H1 (cell line): ENCODE results near the gene OR2L2. TPM values are rescaled to one million over a fixed set of nuclear protein-coding genes. Genes with fewer than 3 reads are reported as not detected.

Experiments used
- CTCF ChIA-PET: fragments of 300-600 bp; sonication (Branson Sonifier 250); formaldehyde crosslinking; loops from one replicate; lab custom pipeline; 2021; ENCODE audit not compliant: partially characterized antibody; lab: Charles Lee
- POLR2A ChIA-PET: fragments of 300-600 bp; sonication (Branson Sonifier 250); formaldehyde crosslinking; loops from one replicate; lab custom pipeline; 2021; ENCODE audit warnings: inconsistent platforms; ENCODE audit not compliant: partially characterized antibody; lab: Charles Lee
- DNase-seq, 2 experiments: peaks; one replicate each; pipeline versions ENCODE4 v3.0.0 to v3.0.0-alpha.2; 2010 to 2022; ENCODE audit warnings: low spot score in 2 of 2, low read depth in 1 of 2, mixed read lengths in 1 of 2
- FAIRE-seq: peaks from 2 replicates; lab custom pipeline; 2011; peaks lifted over from hg19 to GRCh38; lab: Jason Lieb, UNC
- H2AFZ ChIP-seq: 2 replicates; pipeline ENCODE4 v1.8.1; 2012; ENCODE audit warnings: low read length, inconsistent platforms
- H2AK5ac ChIP-seq: 2 replicates; pipeline ENCODE4 v1.6.1; 2013; ENCODE audit warnings: low read depth, low read length
- H2BK120ac ChIP-seq: replicated peaks from 2 replicates; pipeline ENCODE3; 2013; ENCODE audit warnings: low read depth, low read length, inconsistent platforms
- H2BK12ac ChIP-seq: 2 replicates; pipeline ENCODE4 v1.6.1; 2013; ENCODE audit warnings: low read depth, low read length
- H2BK15ac ChIP-seq: 2 replicates; pipeline ENCODE4 v1.6.1; 2013; ENCODE audit warnings: low read length
- H2BK20ac ChIP-seq: 2 replicates; pipeline ENCODE4 v1.6.1; 2013; ENCODE audit warnings: low read length
- H2BK5ac ChIP-seq: 2 replicates; pipeline ENCODE4 v1.6.1; 2013; ENCODE audit warnings: low read depth, low read length
- H3K14ac ChIP-seq: 2 replicates; pipeline ENCODE4 v1.6.1; 2013; ENCODE audit warnings: inconsistent platforms; ENCODE audit not compliant: insufficient read length
- H3K18ac ChIP-seq: 2 replicates; pipeline ENCODE4 v1.6.1; 2013; ENCODE audit warnings: low read length; ENCODE audit errors: extremely low read depth
- H3K23ac ChIP-seq: 2 replicates; pipeline ENCODE4 v1.6.1; 2013; ENCODE audit warnings: inconsistent platforms; ENCODE audit not compliant: insufficient read length
- H3K23me2 ChIP-seq: 2 replicates; pipeline ENCODE4 v1.6.1; 2013; ENCODE audit warnings: low read depth, low read length
- H3K27ac ChIP-seq: 2 replicates; pipeline ENCODE4 v1.6.1; 2011; ENCODE audit warnings: low read depth, low read length, inconsistent platforms
- H3K27me3 ChIP-seq, 4 experiments: replicated peaks in 1 of 4; 1 replicate in 1 of 4; 2 replicates in 3 of 4; pipeline versions ENCODE4 v1.6.1 to v1.8.1; 2011 to 2013; ENCODE audit warnings: low read length in 3 of 4, mild to moderate bottlenecking in 3 of 4, inconsistent platforms in 2 of 4, mixed read lengths in 2 of 4, moderate library complexity in 1 of 4; ENCODE audit not compliant: control insufficient read depth in 3 of 4, insufficient read depth in 3 of 4; ENCODE audit errors: extremely low read depth in 1 of 4
- H3K36me3 ChIP-seq, 4 experiments: 2 replicates each; pipeline versions ENCODE4 v1.6.1 to v1.8.1; 2011 to 2013; ENCODE audit warnings: mild to moderate bottlenecking in 4 of 4, low read length in 3 of 4, moderate library complexity in 2 of 4, control low read depth in 1 of 4, inconsistent platforms in 1 of 4; ENCODE audit not compliant: insufficient read depth in 4 of 4, control insufficient read depth in 2 of 4
- H3K4ac ChIP-seq: replicated peaks from 2 replicates; pipeline ENCODE3; 2013; ENCODE audit warnings: low read length, low read depth, mixed read lengths, inconsistent platforms; ENCODE audit not compliant: insufficient read length
- H3K4me1 ChIP-seq, 4 experiments: replicated peaks in 1 of 4; 1 replicate in 1 of 4; 2 replicates in 3 of 4; pipeline versions ENCODE4 v1.6.1 to v1.8.1; 2011 to 2013; ENCODE audit warnings: low read length in 3 of 4, inconsistent platforms in 2 of 4, mixed read lengths in 1 of 4; ENCODE audit not compliant: insufficient read depth in 4 of 4, control insufficient read depth in 3 of 4
- H3K4me2 ChIP-seq, 2 experiments: 2 replicates each; pipeline versions ENCODE4 v1.6.1 to v1.8.1; 2011 to 2013; ENCODE audit warnings: low read depth in 2 of 2, low read length in 2 of 2, control low read depth in 1 of 2, inconsistent platforms in 1 of 2, mild to moderate bottlenecking in 1 of 2; ENCODE audit not compliant: insufficient read depth in 1 of 2
- H3K4me3 ChIP-seq, 4 experiments: fragments of 200-600, 300-600 bp in 1 of 4; sonication (generic), shearing (Covaris generic), sonication (Bioruptor Twin) in 1 of 4; 2 replicates each; pipeline versions ENCODE4 v1.5.1 to v1.8.1; 2011 to 2016; ENCODE audit warnings: low read length in 4 of 4, low read depth in 3 of 4, control low read depth in 2 of 4, inconsistent platforms in 2 of 4, mild to moderate bottlenecking in 2 of 4, mixed read lengths in 1 of 4, moderate library complexity in 1 of 4; ENCODE audit not compliant: insufficient read depth in 2 of 4; ENCODE audit errors: extremely low read depth in 1 of 4
- H3K56ac ChIP-seq: replicated peaks from 2 replicates; pipeline ENCODE3; 2013; ENCODE audit warnings: low read depth, mild to moderate bottlenecking, mixed read lengths, low read length, inconsistent platforms; ENCODE audit not compliant: insufficient read length
- H3K79me1 ChIP-seq: 2 replicates; pipeline ENCODE4 v1.6.1; 2013; ENCODE audit warnings: low read depth, low read length, control low read depth
- H3K79me2 ChIP-seq, 2 experiments: 2 replicates each; pipeline versions ENCODE4 v1.6.1 to v1.8.1; 2012 to 2013; ENCODE audit warnings: low read length in 2 of 2, mild to moderate bottlenecking in 2 of 2, inconsistent platforms in 1 of 2; ENCODE audit not compliant: insufficient read depth in 2 of 2, control insufficient read depth in 1 of 2
- H3K9ac ChIP-seq, 4 experiments: replicated peaks in 1 of 4; 1 replicate in 1 of 4; 2 replicates in 3 of 4; pipeline versions ENCODE4 v1.6.1 to v1.8.1; 2011 to 2013; ENCODE audit warnings: low read depth in 3 of 4, low read length in 3 of 4, control low read depth in 2 of 4, mild to moderate bottlenecking in 2 of 4, moderate library complexity in 2 of 4, inconsistent platforms in 1 of 4; ENCODE audit errors: extremely low read depth in 1 of 4
- H3K9me3 ChIP-seq, 2 experiments: 2 replicates each; pipeline versions ENCODE4 v1.6.1 to v1.8.1; 2012 to 2013; ENCODE audit warnings: mild to moderate bottlenecking in 2 of 2, moderate library complexity in 2 of 2, control low read depth in 1 of 2, inconsistent platforms in 1 of 2, low read depth in 1 of 2, low read length in 1 of 2, mixed read lengths in 1 of 2; ENCODE audit not compliant: insufficient read depth in 2 of 2
- H4K20me1 ChIP-seq, 2 experiments: replicated peaks in 1 of 2; 2 replicates each; pipeline versions ENCODE3 to v1.8.1; 2011 to 2013; ENCODE audit warnings: inconsistent platforms in 2 of 2, low read length in 2 of 2, mild to moderate bottlenecking in 1 of 2; ENCODE audit not compliant: insufficient read depth in 2 of 2, control insufficient read depth in 1 of 2
- H4K5ac ChIP-seq: 2 replicates; pipeline ENCODE4 v1.6.1; 2013; ENCODE audit warnings: low read length, low read depth, mixed read lengths, inconsistent platforms; ENCODE audit not compliant: insufficient read length
- H4K8ac ChIP-seq: 2 replicates; pipeline ENCODE4 v1.8.0; 2013; ENCODE audit warnings: mild to moderate bottlenecking, moderate library complexity, low read length, inconsistent platforms; ENCODE audit not compliant: insufficient read depth; ENCODE audit errors: extremely low read depth
- H4K91ac ChIP-seq: replicated peaks from 2 replicates; pipeline ENCODE3; 2013; ENCODE audit warnings: low read length, mixed read lengths, inconsistent platforms; ENCODE audit not compliant: insufficient read length
- EP300 ChIP-seq, 2 experiments: IDR thresholded peaks; 1 replicate in 1 of 2; 2 replicates in 1 of 2; pipeline ENCODE4 v1.6.1; 2011 to 2012; ENCODE audit warnings: low read depth in 2 of 2, low read length in 2 of 2, mild to moderate bottlenecking in 2 of 2, borderline replicate concordance in 1 of 2, inconsistent platforms in 1 of 2, moderate library complexity in 1 of 2
- JUND ChIP-seq: IDR thresholded peaks from 2 replicates; pipeline ENCODE4 v1.6.1; 2011; ENCODE audit warnings: mild to moderate bottlenecking, improper control_type of control experiment, low read length
- WGBS, 2 experiments: shearing (Covaris generic) in 1 of 2; methylation state at CpG; one replicate each; pipeline versions ENCODE4 v1.1.6 to v1.1.7; 2013 to 2015; ENCODE audit warnings: low lambda C conversion rate in 2 of 2, mixed read lengths in 2 of 2, inconsistent platforms in 1 of 2, low coverage in 1 of 2, missing lambda C conversion rate in 1 of 2; ENCODE audit not compliant: insufficient replicate concordance in 2 of 2, insufficient coverage in 1 of 2, insufficient read length in 1 of 2; ENCODE audit errors: extremely low coverage in 1 of 2, missing lambda C conversion rate in 1 of 2; 5-methylcytosine and 5-hydroxymethylcytosine counted together
- polyA plus RNA-seq, 7 experiments: library from polyadenylated mRNA; depleted of rRNA in 3 of 7; stranded (reverse) in 5 of 7; unstranded in 2 of 7; fragments of >200 nt in 5 of 7; fragments of 200-250 nt in 2 of 7; gene quantifications; 1 replicate in 5 of 7; 2 replicates in 1 of 7; 4 replicates in 1 of 7; pipeline versions ENCODE4 v1.2.1 to v1.2.3, GENCODE V29; 2011 to 2013; ENCODE audit warnings: missing spikeins in 2 of 7, mixed read lengths in 2 of 7
- total RNA-seq: library from RNA; stranded (reverse); fragmentation: NEBNext Ultra II Directional; extraction: Animal tissue kit (Norgen Biotek cat#: 25700); gene quantifications from 2 replicates; pipeline ENCODE4 v1.2.1, GENCODE V29; 2021
- TF ChIP-seq, protein P1 (sequence below): IDR thresholded peaks from 2 replicates; pipeline ENCODE4 v1.6.1; 2012; ENCODE audit warnings: inconsistent platforms

The OR2L2 gene
- total and polyA plus RNA-seq, 2 of the 8 experiments (the other 6 are each of a cell fraction or from before 2014, with no cell fraction given): not detected

DNA sequence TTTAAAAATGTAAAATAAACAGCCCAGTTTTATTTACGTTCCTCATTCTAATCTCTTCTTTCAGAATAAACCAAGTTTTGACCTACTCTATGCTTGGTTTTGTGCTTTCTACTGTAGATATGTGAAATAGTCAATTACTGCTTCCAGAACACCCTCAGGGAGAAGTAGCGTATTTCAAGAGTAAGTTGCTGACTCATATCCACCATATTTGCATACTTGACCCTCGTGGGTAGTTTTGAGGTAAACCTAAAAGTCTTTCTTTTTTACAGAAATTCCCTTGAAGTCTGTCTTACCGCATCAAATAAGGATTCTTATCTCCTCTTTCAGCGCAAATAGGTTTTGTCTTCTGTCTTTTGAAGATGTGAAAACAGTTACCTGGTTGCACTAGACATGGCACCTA lies 15.3 kb downstream of the OR2L2 start:
- peaks cover 46 to 54% of the 10 kb centered on the region in 2 experiments for H3K9me3 ChIP-seq
- no peak overlapping the region for H2BK15ac ChIP-seq
- no peak overlapping the region for H4K8ac ChIP-seq
- 73% methylated on average over 5 of the region's 5 CpGs; no CpG with 5 or more reads in 1 of the 2 experiments for WGBS, 2 experiments
- no peaks in the 10 kb centered on the region for H3K79me2 ChIP-seq
- no peak overlapping the region for H3K27ac ChIP-seq
- H2AK5ac ChIP-seq: no peak overlapping the region
- H3K56ac ChIP-seq: no peak overlapping the region
- no peak overlapping the region for H3K4me2 ChIP-seq
- H4K91ac ChIP-seq: no peak overlapping the region
- TF ChIP-seq, protein P1, sequence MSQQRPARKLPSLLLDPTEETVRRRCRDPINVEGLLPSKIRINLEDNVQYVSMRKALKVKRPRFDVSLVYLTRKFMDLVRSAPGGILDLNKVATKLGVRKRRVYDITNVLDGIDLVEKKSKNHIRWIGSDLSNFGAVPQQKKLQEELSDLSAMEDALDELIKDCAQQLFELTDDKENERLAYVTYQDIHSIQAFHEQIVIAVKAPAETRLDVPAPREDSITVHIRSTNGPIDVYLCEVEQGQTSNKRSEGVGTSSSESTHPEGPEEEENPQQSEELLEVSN: no peak
- TF ChIP-seq EP300 (IDR thresholded peaks at IDR 0.05; ENCODE audit: borderline replicate concordance in 1 of 2, low read depth in 2 of 2, low read length in 2 of 2) (no peak), JUND (no peak)
- H3K9ac ChIP-seq: no peak overlapping the region
- no peak for DNase-seq
- no peak overlapping the region for H3K14ac ChIP-seq
- H3K23me2 ChIP-seq: no peaks in the 10 kb centered on the region
- no peak for FAIRE-seq
- H2BK20ac ChIP-seq: no peak overlapping the region
- no peaks in the 10 kb centered on the region for H3K79me1 ChIP-seq
- H4K5ac ChIP-seq: no peak overlapping the region
- no peaks in the 10 kb centered on the region for H4K20me1 ChIP-seq
- no peak overlapping the region for H3K18ac ChIP-seq
- H2AFZ ChIP-seq: no peak overlapping the region
- H3K4me3 ChIP-seq: no peak overlapping the region
- CTCF ChIA-PET: no interaction called here
- H3K27me3 ChIP-seq: no peaks in the 10 kb centered on the region
- H3K23ac ChIP-seq: no peak overlapping the region
- H3K4me1 ChIP-seq: no peaks in the 10 kb centered on the region
- POLR2A ChIA-PET: no interaction called here
- no peak overlapping the region for H2BK120ac ChIP-seq
- no peak overlapping the region for H2BK12ac ChIP-seq
- no peak overlapping the region for H3K4ac ChIP-seq
- no peaks in the 10 kb centered on the region; a peak in 1 of 8 replicates for H3K36me3 ChIP-seq
- H2BK5ac ChIP-seq: no peak overlapping the region
